HG03045 (cell line): ENCODE results near the gene SMAGP.
"Not testable (repeated sequence)": the region's sequence is repeated elsewhere in the genome, so short reads cannot be mapped to it uniquely, and the experiment has no call there.

Source experiments
- ATAC-seq: cut with Tn5 transposase; IDR thresholded peaks from one replicate; pipeline ENCODE4 v1.9.1; 2021; ENCODE audit warnings: mild to moderate bottlenecking, moderate library complexity; ENCODE audit not compliant: unreplicated experiment

Gene SMAGP

GRCh38 chr12:51265024-51265423 is 5.2 kb downstream of the SMAGP start:
- ATAC-seq, result no peak

- no peak for ATAC-seq
Observed at GRCh38 chr12:51264297-51264696, 5.9 kb downstream of the SMAGP start.

- no peak for ATAC-seq
Observed at GRCh38 chr12:51263341-51263740, 6.9 kb downstream of the SMAGP start.

GRCh38 chr12:51262758-51263177 is 7.4 kb downstream of the SMAGP start:
- ATAC-seq, result no peak

GRCh38 chr12:51259600-51259999 is 10.6 kb downstream of the SMAGP start:
- ATAC-seq, result not testable (repeated sequence)

GRCh38 chr12:51254536-51254935 is 15.7 kb downstream of the SMAGP start:
- no peak for ATAC-seq

- no peak for ATAC-seq
Observed at GRCh38 chr12:51253276-51253675, 16.9 kb downstream of the SMAGP start.

GRCh38 chr12:51247523-51248206 is 22.6 kb downstream of the SMAGP start:
- ATAC-seq, result no peak

GRCh38 chr12:51246254-51246853 is 23.9 kb downstream of the SMAGP start:
- ATAC-seq, result no peak

- no peak for ATAC-seq
Observed at GRCh38 chr12:51245476-51246253, 24.6 kb downstream of the SMAGP start.

- no peak for ATAC-seq
Observed at GRCh38 chr12:51244269-51244668, 25.9 kb downstream of the SMAGP start.

- ATAC-seq, result no peak
Observed at GRCh38 chr12:51242876-51243275, 27.3 kb downstream of the SMAGP start.

GRCh38 chr12:51242120-51242519 is 28.1 kb downstream of the SMAGP start:
- no peak for ATAC-seq

- no peak for ATAC-seq
Observed at GRCh38 chr12:51240971-51241370, 29.2 kb downstream of the SMAGP start.

- peak; percentile 93 for ATAC-seq
Observed at GRCh38 chr12:51238510-51239334, 31.5 kb downstream of the SMAGP start, which contains the start of gene DAZAP2. DAZAP2 (plus strand) TSS chr12:51238826; CDS start chr12:51238908, 82 bp downstream.

- ATAC-seq, result peak; percentile 3
Observed at GRCh38 chr12:51238037-51238509, 32.1 kb downstream of the SMAGP start.

GRCh38 chr12:51234530-51234929 is 35.7 kb downstream of the SMAGP start:
- no peak for ATAC-seq

GRCh38 chr12:51232642-51233041 is 37.6 kb downstream of the SMAGP start:
- no peak for ATAC-seq

GRCh38 chr12:51229116-51229809 is 41.0 kb downstream of the SMAGP start:
- ATAC-seq, result no peak

- no peak for ATAC-seq
Observed at GRCh38 chr12:51227962-51228361, 42.3 kb downstream of the SMAGP start.
